IPS-NIHi7 (cell line): Measurements from ENCODE around the gene BTBD9.
A peak's percentile ranks its signal among the peaks of the same experiment; 100 is the strongest.
"Not testable (repeated sequence)": the region's sequence is repeated elsewhere in the genome, so short reads cannot be mapped to it uniquely, and the experiment has no call there.

Source experiments
- DNase-seq: peaks from one replicate; pipeline ENCODE4 v3.0.0; 2012; ENCODE audit warnings: mixed read lengths; ENCODE audit errors: extremely low spot score

BTBD9 gene

GRCh38 chr6:38432079-38432478 is 207.7 kb downstream of the BTBD9 start:
- no peak for DNase-seq

- DNase-seq, result no peak
Observed at GRCh38 chr6:38429546-38429945, 210.2 kb downstream of the BTBD9 start.

GRCh38 chr6:38427492-38428210 is 212.1 kb downstream of the BTBD9 start:
- DNase-seq, result peak; percentile 31

GRCh38 chr6:38425788-38426488 is 213.8 kb downstream of the BTBD9 start:
- not testable (repeated sequence) for DNase-seq

DNA sequence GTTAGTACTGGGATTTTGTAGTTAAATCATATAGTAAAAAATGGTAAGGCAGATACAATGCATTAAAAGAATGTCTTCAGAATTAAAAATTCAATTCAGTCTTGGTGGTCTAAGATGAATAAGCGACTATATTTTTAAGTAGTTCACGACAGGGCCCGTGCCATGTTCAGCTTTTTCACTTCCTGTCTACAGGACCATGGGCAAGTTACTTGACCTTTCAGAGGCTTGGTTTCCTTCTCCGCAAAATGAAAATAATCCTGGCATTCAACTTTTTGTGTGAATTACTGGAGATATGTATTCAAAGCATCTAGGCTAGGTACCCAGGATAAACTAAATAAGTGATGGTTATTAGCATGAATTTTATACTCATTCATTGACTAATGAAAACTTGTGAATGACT is 216.0 kb downstream of the BTBD9 start:
- DNase-seq, result no peak

- no peak for DNase-seq
Observed at GRCh38 chr6:38420207-38420606, 219.5 kb downstream of the BTBD9 start.

DNA sequence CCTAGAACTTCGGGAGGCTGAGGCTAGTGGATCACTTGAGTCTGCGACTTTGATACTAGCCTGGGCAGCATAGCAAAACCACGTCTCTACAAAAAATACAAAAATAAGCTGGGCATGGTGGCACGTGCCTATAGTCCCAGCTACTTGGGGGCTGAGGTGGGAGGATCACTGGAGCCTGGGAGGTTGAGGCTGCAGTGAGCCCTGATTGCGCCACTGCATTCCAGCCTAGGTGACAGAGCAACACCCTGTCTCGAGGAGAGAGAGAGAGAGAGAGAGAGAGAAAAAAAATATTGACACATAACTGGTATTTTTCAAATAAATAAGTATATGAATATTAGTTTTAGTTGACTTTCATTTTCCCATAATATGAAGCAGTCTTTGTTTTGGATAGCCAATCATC is 222.2 kb downstream of the BTBD9 start:
- DNase-seq, result no peak

DNA sequence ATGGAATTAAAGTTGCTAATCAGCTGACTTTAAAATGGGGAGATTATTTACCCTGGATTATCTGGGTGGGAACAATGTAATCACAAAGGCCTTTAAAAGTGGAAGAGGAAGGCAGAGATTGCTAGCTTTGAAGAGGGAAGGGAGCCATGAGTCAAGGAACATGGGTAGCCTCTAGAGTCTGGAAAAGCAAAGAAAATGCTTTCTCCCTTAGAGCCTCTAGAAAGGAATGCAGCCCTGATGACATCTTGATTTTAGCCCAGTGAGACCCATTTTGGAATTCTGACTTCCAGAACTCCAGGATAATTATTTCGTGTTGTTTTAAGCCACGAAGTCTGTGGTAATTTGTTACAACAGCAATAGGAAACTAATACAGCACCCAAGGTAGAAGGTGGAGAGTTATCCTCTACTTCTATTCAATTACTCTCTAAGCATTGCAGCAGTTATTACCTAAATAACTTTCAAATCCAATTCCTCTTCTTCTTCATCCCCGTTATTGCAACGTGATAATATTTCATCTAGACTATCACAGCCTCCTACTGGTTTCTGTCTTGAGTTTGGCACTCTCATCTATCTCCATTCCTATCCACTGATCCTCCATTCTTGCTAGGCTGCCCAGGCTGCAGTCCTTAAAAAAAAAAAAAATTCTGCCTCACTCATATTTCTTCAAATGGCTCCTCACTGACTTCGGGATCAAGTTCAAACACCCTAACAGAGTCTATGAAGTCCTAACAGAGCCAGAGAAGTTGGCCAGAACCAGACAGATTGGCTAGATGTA is 224.3 kb downstream of the BTBD9 start:
- DNase-seq, result no peak

- DNase-seq, result no peak
Observed at GRCh38 chr6:38413102-38413800, 226.5 kb downstream of the BTBD9 start.

GRCh38 chr6:38407192-38407591 is 232.5 kb downstream of the BTBD9 start:
- no peak for DNase-seq

- DNase-seq, result no peak
Observed at GRCh38 chr6:38406096-38406495, 233.6 kb downstream of the BTBD9 start.

DNA sequence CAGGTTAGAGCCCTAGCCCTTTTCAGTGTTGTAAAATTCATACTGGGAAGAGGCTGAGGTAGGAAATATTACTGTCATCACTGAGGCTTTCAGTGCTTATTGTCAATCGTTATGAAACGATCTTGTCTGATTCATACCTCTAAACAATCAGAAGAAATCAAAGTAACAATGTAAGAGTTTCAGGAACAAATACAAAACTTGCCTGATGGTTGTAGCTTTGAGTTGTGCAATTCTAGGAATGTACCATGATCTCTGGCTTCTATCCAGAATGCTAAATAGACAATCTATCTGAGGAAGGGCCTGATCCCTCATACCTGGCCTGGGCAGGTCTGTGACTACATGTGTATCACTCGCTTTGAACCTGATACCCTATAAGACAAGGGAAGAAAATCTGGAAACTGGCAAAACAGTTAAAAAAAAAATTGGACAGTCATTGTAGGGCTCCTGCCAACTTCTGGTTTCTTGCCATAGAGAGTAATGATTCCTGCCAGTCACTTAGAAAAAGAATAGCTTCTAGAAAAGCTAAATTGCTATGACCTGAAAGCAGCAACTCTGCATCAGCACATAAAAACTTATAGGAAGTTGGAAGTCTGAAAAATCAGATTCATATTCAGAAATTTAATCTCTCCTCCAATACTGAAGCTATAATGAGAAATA is 234.7 kb downstream of the BTBD9 start:
- DNase-seq, result no peak

DNA sequence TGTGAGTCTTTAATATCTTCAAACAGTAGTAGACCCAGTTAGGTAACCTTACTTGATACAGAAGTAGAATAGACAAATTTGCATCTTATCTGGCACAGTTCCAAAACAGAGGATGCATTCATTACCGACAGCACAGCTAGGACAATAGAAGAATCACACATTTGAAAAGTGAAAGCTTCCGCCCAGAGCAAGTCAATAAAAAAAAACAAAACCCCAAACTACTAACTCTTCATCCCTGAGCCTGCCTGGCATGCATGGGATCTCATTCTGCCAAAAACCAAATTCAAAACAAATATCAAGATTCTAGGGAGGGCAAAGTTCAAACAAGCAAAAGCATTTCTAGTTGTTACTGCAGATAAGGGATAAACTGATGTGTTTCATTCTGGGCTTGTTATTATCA is 235.4 kb downstream of the BTBD9 start:
- DNase-seq, result no peak

DNA sequence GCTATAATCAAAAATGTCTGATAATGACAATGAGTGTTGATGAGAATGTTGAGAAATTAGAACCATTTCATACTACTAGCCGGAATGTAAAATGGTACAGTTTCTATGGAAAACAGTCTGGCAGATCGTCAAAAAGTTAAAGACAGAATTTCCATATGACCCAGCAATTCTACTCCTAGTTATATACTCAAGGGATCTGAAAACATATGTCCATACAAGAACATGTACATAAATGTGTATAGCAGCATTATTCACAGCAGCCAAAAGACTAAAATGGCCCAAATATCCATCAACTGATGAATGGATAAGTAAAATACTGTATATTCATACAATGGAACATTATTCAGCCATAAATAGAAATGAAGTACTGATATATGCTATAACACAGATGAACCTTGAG is 236.2 kb downstream of the BTBD9 start:
- DNase-seq, result no peak

- DNase-seq, result no peak
Observed at GRCh38 chr6:38400764-38401163, 239.0 kb downstream of the BTBD9 start.

DNA sequence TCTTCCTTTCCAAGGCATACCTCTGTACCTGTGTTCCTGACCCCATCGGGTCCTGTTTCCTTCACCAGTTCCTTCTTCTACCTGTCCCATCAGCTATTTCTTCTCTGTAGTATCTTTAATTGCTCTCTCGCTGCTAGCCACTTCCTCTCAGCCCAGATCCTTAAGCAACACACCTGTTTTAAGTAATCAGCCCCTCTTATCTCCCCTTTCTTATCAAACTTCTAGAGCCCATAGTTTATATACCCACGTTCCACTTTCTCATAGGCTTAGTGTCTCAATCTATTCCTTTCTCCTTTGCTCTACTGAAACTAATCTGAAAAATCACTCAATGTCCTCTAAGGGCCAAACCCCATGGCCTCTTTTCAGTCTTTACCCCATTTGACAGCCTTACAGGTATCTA is 239.6 kb downstream of the BTBD9 start:
- DNase-seq, result no peak

DNA sequence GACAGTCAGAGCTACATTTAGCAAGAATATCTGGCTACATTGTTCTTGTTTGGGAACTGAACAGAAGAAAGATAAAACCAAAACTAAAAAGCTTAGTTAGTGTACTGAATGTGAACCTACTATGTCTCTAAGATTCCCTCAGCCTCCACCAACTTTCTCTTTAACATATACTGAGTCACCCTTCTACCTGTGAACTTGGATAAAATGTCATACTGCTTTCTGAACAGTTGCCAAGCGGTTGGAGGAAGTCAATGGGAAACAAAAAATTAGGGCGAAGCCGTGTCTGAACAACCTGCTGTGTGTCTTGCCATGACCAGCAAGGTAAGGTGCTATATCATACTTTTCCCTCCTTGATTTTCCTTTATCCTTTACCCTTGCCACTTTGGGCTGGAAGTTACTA is 243.5 kb downstream of the BTBD9 start:
- DNase-seq, result no peak

DNA sequence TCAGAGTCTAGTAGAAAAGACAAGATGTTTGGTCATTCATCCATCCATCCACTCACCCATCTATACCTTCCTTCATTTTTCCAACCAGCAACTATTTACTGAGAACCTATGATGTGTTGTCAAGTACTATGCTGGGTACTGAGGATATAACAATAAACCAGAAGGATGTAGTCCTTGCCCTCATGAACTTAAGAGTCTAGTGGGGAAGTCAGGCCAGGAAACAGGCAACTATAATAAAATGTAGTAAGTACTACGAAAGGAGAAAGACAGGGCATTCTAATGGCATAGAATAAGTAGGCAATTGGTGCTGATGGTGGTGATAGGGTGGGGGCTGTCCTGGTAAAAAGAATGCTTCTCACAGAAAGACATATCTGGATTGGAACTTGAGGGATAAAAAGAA is 245.7 kb downstream of the BTBD9 start:
- DNase-seq, result no peak

DNA sequence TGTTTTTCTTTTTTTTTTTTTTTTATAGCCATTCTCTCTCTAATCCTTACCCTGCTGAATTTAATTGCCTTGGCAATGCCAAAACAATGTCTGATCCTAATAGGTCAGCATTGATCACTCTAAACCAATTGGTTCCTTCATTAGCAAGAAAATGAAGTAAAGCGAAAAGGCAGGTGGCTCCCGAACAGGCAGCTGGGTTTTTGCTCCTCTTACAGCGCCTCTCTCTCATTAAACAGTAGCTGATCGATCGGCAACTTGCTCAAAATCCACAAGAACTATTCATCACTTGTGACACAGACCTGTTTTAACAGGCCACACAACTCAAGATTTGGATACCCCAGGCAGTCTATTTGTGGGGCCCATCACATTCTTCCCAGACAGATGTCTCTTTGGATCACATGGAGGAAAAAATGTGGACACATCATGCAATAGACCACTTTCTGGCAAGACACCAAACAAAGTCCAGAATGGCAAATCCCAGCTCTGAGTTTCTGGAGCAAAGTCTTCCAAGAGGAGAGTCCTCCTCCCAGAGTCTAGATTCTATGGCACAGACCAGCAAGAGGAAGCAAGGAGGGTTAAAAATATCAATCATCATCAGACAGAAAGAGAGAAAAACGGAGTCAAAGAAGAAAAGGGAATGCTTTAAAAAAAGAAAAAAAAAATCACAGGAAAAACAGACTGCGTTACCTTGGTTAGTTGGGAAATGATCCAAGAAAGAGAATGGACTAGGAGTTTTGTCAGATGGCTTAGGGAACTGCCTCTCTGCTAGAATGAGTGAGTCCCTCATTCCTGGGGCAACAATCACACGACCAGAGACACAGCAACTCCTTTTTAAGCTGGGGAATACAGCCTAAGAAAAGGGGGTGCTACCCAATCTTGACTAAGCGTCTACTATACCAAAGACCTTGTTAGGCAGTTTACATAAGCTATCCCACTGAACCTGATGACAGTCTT is 247.8 kb downstream of the BTBD9 start:
- no peak for DNase-seq

DNA sequence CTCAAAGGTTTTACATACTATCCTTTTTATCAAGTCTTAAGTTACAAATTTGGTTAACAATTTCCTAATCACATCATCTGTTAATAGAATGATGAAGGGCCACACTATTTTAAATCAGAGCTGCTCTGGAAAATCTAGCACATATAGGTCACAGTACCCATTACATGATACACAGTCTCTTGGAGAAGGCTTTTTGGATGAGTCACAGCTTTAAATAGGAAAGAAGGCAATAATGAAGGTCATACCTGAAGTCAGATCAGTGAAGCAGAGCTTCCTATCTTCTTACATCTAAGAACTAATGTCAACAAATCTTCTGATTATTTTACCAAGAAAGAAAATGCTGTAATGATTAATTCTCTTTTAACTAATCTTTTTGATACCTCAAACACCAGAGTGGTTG is 248.5 kb downstream of the BTBD9 start:
- DNase-seq, result no peak
